Heart right ventricle (tissue), 16 donors: ENCODE results near the gene ADGRD1. TPM values are rescaled to one million over a fixed set of nuclear protein-coding genes. Genes with fewer than 3 reads are reported as not detected.

Source experiments
- ATAC-seq, 8 donors: fragments of 200-7000 bp; cut with Tn5 transposase; one replicate each; pipeline ENCODE4 v1.9.1; 2020; ENCODE audit warnings: mild to moderate bottlenecking in 8 of 8, moderate library complexity in 8 of 8, moderate number of reproducible peaks in 1 of 8
- DNase-seq, 2 donors: peaks; one replicate each; pipeline ENCODE4 v3.0.0-alpha.2; 2020
- H3K27ac ChIP-seq, 10 donors: fragments of 200-600 bp; sonication (generic) in 2 of 10; one replicate each; pipeline versions ENCODE4 v1.5.0 to v1.8.0; 2020 to 2022; ENCODE audit warnings: mild to moderate bottlenecking in 3 of 10
- H3K27me3 ChIP-seq, 7 donors: fragments of 200-600 bp; one replicate each; pipeline ENCODE4 v1.8.0; 2021 to 2022; ENCODE audit warnings: mild to moderate bottlenecking in 2 of 7
- H3K36me3 ChIP-seq, 9 donors: fragments of 200-600 bp; sonication (generic) in 1 of 9; one replicate each; pipeline versions ENCODE4 v1.5.0 to v1.8.0; 2020 to 2022; ENCODE audit warnings: mild to moderate bottlenecking in 2 of 9
- H3K4me1 ChIP-seq, 9 donors: fragments of 200-600 bp; sonication (generic) in 1 of 9; one replicate each; pipeline versions ENCODE4 v1.5.0 to v1.8.0; 2020 to 2022; ENCODE audit warnings: mild to moderate bottlenecking in 4 of 9
- H3K4me3 ChIP-seq, 10 donors: fragments of 200-600 bp; sonication (generic) in 2 of 10; one replicate each; pipeline versions ENCODE4 v1.5.0 to v1.8.0; 2020 to 2022; ENCODE audit warnings: mild to moderate bottlenecking in 7 of 10, moderate library complexity in 2 of 10
- H3K9me3 ChIP-seq, 11 donors: fragments of 200-600 bp in 10 of 11; sonication (generic) in 2 of 11; one replicate each; pipeline versions ENCODE4 v1.5.0 to v1.8.0; 2013 to 2022; ENCODE audit warnings: mild to moderate bottlenecking in 2 of 11, control low read depth in 1 of 11, moderate library complexity in 1 of 11
- CTCF ChIP-seq, 9 donors: fragments of 200-600 bp; sonication (generic) in 2 of 9; IDR thresholded peaks; one replicate each; pipeline versions ENCODE4 v1.5.0 to v1.8.0; 2021 to 2022; ENCODE audit warnings: antibody characterized with exemption in 9 of 9, mild to moderate bottlenecking in 5 of 9, moderate library complexity in 1 of 9
- WGBS, 2 donors: extraction: QIAGEN DNeasy Blood & Tissue Kit; methylation state at CpG; one replicate each; pipeline ENCODE4 v1.1.7; 2013; ENCODE audit warnings: inconsistent platforms in 1 of 2; 5-methylcytosine and 5-hydroxymethylcytosine counted together
- intact Hi-C, 10 donors: fragments of 100-400 bp; cut with DNase I; formaldehyde crosslinking; loops; one replicate each; pipeline versions ENCODE4 v1.11.1 to v1.14.2; 2022
- polyA plus RNA-seq, 2 donors: library from polyadenylated mRNA; stranded (reverse); fragments of 200-250 nt; gene quantifications; one replicate each; pipeline ENCODE4 v1.2.3, GENCODE V29; 2013
- total RNA-seq, 10 donors: library from RNA; stranded (reverse); fragmentation: NEBNext Ultra II Directional in 3 of 10; extraction: Animal tissue kit (Norgen Biotek cat#: 25700) in 3 of 10; gene quantifications; one replicate each; pipeline versions ENCODE4 v1.2.1 to v1.2.4, GENCODE V29; 2021 to 2023
- donor health status: Arrhythmogenic right ventricular cardiomyopathy.
- donor health status: ischemic (EF 13 %, LVEDD 7.1; RV severe dilation, severe dysfunction).
- donor health status: healthy with polysubstance abuse.
- donor health status: DM: no; HTN: yes; CAD: no.
- donor health status: DM: no; HTN: no; CAD: no.
- donor health status: ischemic (EF 25% LVEDD 6.9; RV normal size, moderate dysfunction).
- donor health status: ischemic (EF 25% LVEDD 5.7; RV mildly dilated, moderate dysfunction).
- donor health status: healthy.
- donor health status: DM: yes; HTN: yes; CAD: no.
- donor health status: Ischemic cardiomyopathy.
- donor health status: ischemic (EF 35%, LVEDD 5.7; RV mildly dilated, moderate dysfunction).
- donor health status: nonischemic (EF 11% LVEDD 7.7; RV severe dilation, severe dysfunction).
- donor health status: DM: yes; HTN: yes; CAD: no.
- donor health status: PGD.
- donor health status: ischemic (EF 29% LVEDD 5.4; RV normal size, mild dysfunction).
- donor health status: nonischemic (EF 23%, LVEDD 6.1; RV moderate dilation, normal function).

The ADGRD1 gene
- total and polyA plus RNA-seq, 12 donors = 16.8 to 157 (median 69.7) TPM

- ATAC-seq (no peak), DNase-seq (no peak)
- Histone ChIP-seq H3K27ac (no peak overlapping the region), H3K9me3 (no peaks in the 10 kb centered on the region), H3K4me3 (no peak overlapping the region), H3K4me1 (peaks cover 7 to 18% (median 12%) of the 10 kb centered on the region in 9 donors), H3K36me3 (peaks cover 0 to 7% (median 0%) of the 10 kb centered on the region in 9 donors), H3K27me3 (no peaks in the 10 kb centered on the region)
- intact Hi-C loops = loop anchor here in 5 of 10 donors (5.0 to 10.0 kb wide), 2 partner anchors 213 to 215 kb away; no protein-coding TSS in a partner anchor
- TF ChIP-seq CTCF (IDR thresholded peaks at IDR 0.05) = no peak
- WGBS, 2 donors = 85 to 90% methylated on average over 11 of the region's 11 CpGs
Measured at GRCh38 chr12:131129839-131130238, 176.1 kb downstream of the ADGRD1 start.

- 90 to 94% methylated on average over 30 of the region's 30 CpGs for WGBS, 2 donors
- peaks cover 0 to 5% (median 0%) of the 10 kb centered on the region in 9 donors for H3K36me3 ChIP-seq
Measured at GRCh38 chr12:131130311-131130911, 176.7 kb downstream of the ADGRD1 start.

GRCh38 chr12:131131077-131131807 lies 177.5 kb downstream of the ADGRD1 start:
- intact Hi-C loops = loop anchor here in 5 of 10 donors (5.0 to 10.0 kb wide), 2 partner anchors 214 to 216 kb away; no protein-coding TSS in a partner anchor
- no peak overlapping the region for H3K27ac ChIP-seq
- no peaks in the 10 kb centered on the region for H3K27me3 ChIP-seq
- 94 to 95% methylated on average over 20 of the region's 20 CpGs for WGBS, 2 donors
- peaks cover 0 to 14% (median 0%) of the 10 kb centered on the region in 9 donors for H3K36me3 ChIP-seq
- peaks cover 7 to 18% (median 12%) of the 10 kb centered on the region in 9 donors for H3K4me1 ChIP-seq
- DNase-seq (no peak), ATAC-seq (peak in 1 of 8 donors; percentile 31)
- H3K4me3 ChIP-seq = no peak overlapping the region
- H3K9me3 ChIP-seq = no peaks in the 10 kb centered on the region
- TF ChIP-seq CTCF (IDR thresholded peaks at IDR 0.05) = no peak

More at GRCh38 chr12:131130311-131130911, 176.7 kb downstream of the ADGRD1 start:
- ATAC-seq (peak in 1 of 8 donors; percentile 29), DNase-seq (no peak)
- Histone ChIP-seq H3K27me3 (no peaks in the 10 kb centered on the region), H3K9me3 (no peaks in the 10 kb centered on the region), H3K4me1 (peaks cover 7 to 18% (median 12%) of the 10 kb centered on the region in 9 donors), H3K27ac (no peak overlapping the region), H3K4me3 (no peak overlapping the region)
- intact Hi-C loops = loop anchor here in 5 of 10 donors (5.0 to 10.0 kb wide), 2 partner anchors 213 to 216 kb away; no protein-coding TSS in a partner anchor
- TF ChIP-seq CTCF (IDR thresholded peaks at IDR 0.05) = no peak

- ATAC-seq (peak in 1 of 8 donors; percentile 9), DNase-seq (no peak)
- Histone ChIP-seq H3K36me3 (peaks cover 0 to 18% (median 0%) of the 10 kb centered on the region in 9 donors), H3K4me1 (peaks cover 7 to 18% (median 12%) of the 10 kb centered on the region in 9 donors), H3K27ac (peak overlapping the region in 3 of 10 donors; percentile 14 to 19 (median 15)), H3K4me3 (no peak overlapping the region), H3K9me3 (no peaks in the 10 kb centered on the region), H3K27me3 (no peaks in the 10 kb centered on the region)
- no peak for TF ChIP-seq CTCF (IDR thresholded peaks at IDR 0.05)
- 77 to 79% methylated on average over 10 of the region's 10 CpGs for WGBS, 2 donors
- intact Hi-C loops = loop anchor here (1.0 to 10.0 kb wide), 4 partner anchors 214 to 217 kb away; no protein-coding TSS in a partner anchor
Measured at GRCh38 chr12:131131808-131132117, 178.1 kb downstream of the ADGRD1 start.
